ENCODE results near the gene ZBTB37.
"Not testable (repeated sequence)": the region's sequence is repeated elsewhere in the genome, so short reads cannot be mapped to it uniquely, and the experiment has no call there.

ZBTB37 gene

GRCh38 chr1:173903827-173904531 is 35.8 kb downstream of the ZBTB37 start:
- DNase-seq (ENCODE audit: low read depth): no peak

DNA sequence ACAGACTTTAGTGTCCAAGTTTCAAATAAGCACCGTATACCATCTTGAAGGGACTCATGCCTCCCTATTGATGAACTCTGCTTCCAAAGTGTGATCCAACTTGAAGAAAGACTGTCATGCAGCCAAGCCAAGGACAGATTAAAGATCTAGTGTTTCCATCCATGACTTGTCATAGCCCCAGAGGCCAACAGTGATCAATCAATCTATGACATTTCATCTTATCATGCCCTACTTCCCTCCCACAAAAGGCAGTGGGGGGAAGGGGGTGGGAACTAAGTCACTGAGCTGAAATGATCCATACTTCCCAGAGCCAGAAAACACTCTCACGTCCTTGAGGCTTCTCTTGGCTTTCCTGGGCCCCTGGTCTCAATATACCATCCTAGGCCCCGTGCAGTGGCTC is 44.9 kb downstream of the ZBTB37 start:
- no peak for DNase-seq (ENCODE audit: low read depth)

GRCh38 chr1:173914366-173914871 is 46.2 kb downstream of the ZBTB37 start:
- DNase-seq (ENCODE audit: low read depth): peak; percentile 36

DNA sequence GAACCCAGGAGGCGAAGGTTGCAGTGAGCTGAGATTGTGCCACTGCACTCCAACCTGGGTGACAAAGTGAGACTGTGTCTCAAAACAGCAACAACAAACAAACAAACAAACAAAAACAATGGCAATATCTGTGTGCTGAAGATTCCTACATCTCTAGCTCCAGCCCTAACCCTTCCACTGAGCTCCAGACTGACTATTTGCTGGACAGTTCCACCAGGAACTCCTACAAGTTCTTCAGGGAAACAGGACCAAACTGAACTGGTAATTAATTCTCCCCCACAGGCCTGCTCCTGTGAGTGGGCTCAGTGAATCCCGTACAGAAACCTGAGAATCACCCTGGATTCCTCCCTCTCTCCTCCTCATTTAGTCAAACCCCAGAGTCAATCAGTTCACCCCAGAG is 47.4 kb downstream of the ZBTB37 start:
- no peak for DNase-seq (ENCODE audit: low read depth)

- DNase-seq (ENCODE audit: low read depth): no peak
Measured at GRCh38 chr1:173916667-173917066, 48.5 kb downstream of the ZBTB37 start.

- no peak for DNase-seq (ENCODE audit: low read depth)
Measured at GRCh38 chr1:173917149-173917548, 49.0 kb downstream of the ZBTB37 start, which contains the start of gene SERPINC1. TSS of gene SERPINC1 (minus strand) at chr1:173917327. CDS start at chr1:173917259, 68 bp downstream.

- DNase-seq (ENCODE audit: low read depth): no peak
Measured at GRCh38 chr1:173917635-173918493, 49.7 kb downstream of the ZBTB37 start.

DNA sequence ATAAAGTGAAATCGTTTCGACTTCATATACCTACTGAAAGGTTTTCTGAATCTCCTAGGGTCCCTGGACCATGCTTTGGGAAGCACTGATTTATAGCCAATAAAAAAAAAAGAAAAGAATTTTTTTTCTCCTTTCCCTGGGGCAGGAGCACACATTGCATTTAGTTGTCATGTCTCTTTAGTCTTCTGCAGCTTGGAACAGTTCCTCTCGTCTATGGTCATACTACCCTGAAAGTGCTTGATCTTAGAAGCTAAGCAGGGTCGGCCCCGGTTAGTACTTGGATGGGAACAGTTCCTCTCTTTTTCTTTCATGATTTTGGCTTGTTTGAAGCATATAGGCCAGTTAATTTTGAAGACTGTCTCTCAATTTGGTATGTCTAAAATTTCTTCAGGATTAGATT is 52.7 kb downstream of the ZBTB37 start:
- DNase-seq (ENCODE audit: low read depth): no peak

DNA sequence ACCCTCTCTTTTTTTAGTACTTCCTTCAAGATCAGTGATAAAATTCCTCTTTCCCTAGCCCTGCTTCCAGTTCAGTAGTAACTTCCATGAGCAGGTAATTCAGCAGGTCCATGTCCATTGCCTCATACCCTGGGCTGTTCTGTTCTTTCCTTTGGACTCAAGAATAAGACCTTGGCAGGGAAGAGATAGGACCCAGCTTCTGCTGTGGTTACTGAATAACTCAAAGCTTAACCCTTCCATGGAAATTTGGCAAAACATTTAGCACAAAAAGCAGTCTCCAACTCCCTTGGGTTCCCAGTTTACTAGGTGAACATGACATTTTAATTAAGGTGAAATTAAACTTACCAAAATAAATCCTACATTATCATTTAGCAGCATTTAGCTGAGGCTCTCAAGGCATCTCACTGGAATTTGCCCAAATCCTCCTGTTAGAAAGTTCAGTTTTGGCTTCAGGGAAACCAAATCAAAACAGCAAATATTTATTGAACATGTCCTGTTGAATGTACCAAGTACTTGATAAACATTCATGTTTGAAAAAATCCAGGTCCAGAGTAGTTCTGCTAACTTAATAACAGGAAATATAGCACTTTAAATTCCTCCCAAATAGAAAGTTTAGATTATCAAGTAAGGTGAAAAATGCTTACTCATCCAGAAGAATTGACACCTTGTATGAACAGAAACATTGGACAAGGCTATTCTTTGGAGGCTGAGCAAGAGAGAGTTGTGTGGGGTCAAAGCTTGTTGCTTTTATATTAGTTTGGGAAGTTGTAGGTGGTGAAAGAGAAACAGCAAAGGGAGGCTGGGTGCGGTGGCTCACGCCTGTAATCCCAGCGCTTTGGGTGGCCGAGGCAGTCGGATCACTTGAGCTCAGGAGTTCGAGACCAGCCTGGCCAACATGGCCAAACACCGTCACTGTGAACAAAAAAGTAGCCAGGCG is 57.4 kb downstream of the ZBTB37 start:
- no peak for DNase-seq (ENCODE audit: low read depth)

DNA sequence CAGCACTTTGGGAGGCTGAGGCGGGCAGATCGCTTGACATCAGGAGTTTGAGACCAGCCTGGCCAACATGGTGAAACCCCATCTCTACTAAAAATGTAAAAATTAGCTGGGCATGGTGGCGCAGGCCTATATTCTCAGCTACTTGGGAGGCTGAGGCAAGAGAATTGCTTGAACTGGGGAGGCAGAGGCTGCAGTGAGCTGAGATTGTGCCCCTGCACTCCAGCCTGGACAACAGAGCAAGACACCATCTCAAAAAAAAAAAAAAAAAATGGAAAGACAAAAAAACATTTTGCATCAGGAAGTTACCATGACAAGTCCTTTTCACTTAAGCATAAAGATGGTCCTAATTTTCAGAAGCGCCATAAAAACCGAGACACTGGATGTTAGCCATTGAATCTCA is 62.4 kb downstream of the ZBTB37 start:
- DNase-seq (ENCODE audit: low read depth): not testable (repeated sequence)

DNA sequence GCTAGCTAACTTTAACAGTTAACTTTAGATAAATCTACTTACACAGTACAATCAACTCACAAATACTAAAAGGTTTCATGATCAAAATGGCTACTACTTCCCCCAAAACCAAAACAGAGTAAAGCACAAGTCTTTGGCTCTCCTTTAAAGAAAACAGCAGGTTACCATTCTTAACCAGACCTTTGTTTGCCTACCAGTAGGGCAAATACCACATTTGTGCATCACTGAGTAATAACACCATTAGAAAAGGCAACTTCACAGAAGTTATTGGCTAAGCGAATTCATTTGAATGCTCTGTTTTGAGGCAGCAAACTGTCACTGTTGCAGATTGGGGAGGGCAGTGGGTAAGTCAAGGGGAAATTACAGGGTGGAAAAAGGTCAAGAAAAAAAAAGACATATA is 66.3 kb downstream of the ZBTB37 start:
- no peak for DNase-seq (ENCODE audit: low read depth)

- DNase-seq (ENCODE audit: low read depth): no peak
Measured at GRCh38 chr1:173937062-173937461, 68.9 kb downstream of the ZBTB37 start.

DNA sequence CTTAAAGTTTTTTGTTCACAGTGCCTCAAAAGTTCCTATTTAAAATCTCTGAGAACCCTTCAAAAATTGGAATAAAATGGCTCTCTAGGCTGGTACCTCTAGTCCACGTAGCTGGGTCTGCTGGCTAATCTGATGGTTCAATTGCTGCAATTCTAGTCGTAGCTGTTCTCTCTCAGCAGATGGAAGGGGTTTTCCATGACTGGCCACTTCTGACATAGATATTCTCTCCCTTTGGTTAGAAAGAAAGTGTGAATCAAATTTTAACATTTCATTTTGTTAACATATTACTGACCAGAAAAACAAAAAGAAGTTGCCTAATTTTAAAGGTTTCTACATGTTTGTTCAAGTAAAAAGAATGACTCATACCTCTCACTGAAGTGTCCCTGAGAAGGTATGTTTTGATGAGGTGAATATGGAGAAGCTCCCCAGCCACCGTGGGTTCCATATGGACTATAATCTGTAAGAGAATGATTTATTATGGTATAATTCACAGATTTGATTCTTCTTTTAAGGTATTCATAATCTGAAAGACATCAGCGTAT is 78.3 kb downstream of the ZBTB37 start:
- peak; percentile 39 for DNase-seq (ENCODE audit: low read depth)

DNA sequence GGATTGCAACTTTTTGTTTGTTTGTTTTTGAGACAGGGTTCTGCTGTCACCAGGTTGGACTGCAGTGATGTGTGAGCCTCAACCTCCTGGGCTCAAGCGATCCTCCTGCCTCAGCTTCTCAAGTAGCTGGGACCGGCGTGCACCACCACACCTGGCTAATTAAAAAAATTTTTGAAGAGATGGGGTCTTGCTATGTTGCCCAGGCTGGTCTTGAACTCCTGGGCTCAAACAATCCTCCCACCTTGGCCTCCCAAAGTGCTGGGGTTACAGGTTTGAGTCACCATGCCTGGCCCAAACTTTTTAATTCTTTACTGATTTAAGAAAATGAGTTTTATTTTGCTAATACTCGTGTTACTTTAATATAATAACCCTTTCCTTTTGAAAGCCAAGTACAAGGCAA is 80.4 kb downstream of the ZBTB37 start:
- DNase-seq (ENCODE audit: low read depth): no peak

All from iris pigment epithelial cell (primary cell).